ENCODE measurements around the gene KRT9.

DNA sequence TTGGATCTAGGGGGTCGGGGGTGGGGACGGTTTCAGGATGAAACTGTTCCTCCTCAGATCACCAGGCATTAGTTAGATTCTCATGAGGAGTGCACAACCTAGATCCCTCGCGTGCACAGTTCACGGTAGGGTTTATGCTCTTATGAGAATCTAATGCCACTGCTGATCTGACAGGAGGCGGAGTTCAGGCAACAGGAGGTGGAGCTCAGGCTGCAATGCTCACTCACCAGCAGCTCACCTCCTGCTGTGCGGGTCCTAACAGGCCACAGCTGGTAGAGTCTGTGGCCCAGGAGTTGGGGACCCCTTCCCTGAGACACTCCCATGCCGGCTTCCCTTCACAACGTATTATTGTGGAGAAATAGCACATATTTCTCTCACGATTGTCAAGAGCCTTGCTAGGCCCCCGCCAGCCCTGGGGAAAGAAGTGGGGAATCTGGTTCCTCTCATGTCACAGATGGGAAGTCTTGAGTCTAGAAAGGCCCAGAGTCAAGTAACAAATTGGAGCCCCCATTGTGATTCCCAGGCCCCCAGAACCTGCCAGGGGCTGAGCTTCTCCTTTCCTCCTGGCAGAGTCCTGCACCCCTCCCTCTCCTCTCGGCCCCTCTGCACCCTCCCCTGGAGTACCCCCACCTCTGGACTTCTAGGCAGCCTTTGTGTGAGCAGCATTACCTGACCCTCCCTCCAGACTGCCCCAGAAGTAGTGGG, 20.9 kb upstream of the KRT9 start:
- no peak for TF ChIP-seq HDAC2 (IDR thresholded peaks at IDR 0.05)
- TF ChIP-seq, protein P1, sequence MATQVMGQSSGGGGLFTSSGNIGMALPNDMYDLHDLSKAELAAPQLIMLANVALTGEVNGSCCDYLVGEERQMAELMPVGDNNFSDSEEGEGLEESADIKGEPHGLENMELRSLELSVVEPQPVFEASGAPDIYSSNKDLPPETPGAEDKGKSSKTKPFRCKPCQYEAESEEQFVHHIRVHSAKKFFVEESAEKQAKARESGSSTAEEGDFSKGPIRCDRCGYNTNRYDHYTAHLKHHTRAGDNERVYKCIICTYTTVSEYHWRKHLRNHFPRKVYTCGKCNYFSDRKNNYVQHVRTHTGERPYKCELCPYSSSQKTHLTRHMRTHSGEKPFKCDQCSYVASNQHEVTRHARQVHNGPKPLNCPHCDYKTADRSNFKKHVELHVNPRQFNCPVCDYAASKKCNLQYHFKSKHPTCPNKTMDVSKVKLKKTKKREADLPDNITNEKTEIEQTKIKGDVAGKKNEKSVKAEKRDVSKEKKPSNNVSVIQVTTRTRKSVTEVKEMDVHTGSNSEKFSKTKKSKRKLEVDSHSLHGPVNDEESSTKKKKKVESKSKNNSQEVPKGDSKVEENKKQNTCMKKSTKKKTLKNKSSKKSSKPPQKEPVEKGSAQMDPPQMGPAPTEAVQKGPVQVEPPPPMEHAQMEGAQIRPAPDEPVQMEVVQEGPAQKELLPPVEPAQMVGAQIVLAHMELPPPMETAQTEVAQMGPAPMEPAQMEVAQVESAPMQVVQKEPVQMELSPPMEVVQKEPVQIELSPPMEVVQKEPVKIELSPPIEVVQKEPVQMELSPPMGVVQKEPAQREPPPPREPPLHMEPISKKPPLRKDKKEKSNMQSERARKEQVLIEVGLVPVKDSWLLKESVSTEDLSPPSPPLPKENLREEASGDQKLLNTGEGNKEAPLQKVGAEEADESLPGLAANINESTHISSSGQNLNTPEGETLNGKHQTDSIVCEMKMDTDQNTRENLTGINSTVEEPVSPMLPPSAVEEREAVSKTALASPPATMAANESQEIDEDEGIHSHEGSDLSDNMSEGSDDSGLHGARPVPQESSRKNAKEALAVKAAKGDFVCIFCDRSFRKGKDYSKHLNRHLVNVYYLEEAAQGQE (IDR thresholded peaks at IDR 0.05): no peak
- TF ChIP-seq CBX2 (IDR thresholded peaks at IDR 0.05; ENCODE audit: borderline replicate concordance, low read depth): no peak
- TF ChIP-seq MAZ (IDR thresholded peaks at IDR 0.05; ENCODE audit: borderline replicate concordance, low read depth, low read length): no peak
- no peak for TF ChIP-seq POLR2A (IDR thresholded peaks at IDR 0.05; ENCODE audit: low read length)
- no peak for TF ChIP-seq ZFP36 (IDR thresholded peaks at IDR 0.05; ENCODE audit: borderline replicate concordance, partially characterized antibody)
- TF ChIP-seq, protein P2, sequence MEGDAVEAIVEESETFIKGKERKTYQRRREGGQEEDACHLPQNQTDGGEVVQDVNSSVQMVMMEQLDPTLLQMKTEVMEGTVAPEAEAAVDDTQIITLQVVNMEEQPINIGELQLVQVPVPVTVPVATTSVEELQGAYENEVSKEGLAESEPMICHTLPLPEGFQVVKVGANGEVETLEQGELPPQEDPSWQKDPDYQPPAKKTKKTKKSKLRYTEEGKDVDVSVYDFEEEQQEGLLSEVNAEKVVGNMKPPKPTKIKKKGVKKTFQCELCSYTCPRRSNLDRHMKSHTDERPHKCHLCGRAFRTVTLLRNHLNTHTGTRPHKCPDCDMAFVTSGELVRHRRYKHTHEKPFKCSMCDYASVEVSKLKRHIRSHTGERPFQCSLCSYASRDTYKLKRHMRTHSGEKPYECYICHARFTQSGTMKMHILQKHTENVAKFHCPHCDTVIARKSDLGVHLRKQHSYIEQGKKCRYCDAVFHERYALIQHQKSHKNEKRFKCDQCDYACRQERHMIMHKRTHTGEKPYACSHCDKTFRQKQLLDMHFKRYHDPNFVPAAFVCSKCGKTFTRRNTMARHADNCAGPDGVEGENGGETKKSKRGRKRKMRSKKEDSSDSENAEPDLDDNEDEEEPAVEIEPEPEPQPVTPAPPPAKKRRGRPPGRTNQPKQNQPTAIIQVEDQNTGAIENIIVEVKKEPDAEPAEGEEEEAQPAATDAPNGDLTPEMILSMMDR (IDR thresholded peaks at IDR 0.05): no peak
- no peak for TF ChIP-seq MAFK (IDR thresholded peaks at IDR 0.05; ENCODE audit: partially characterized antibody)

All from A549 (cell line).